Right atrium auricular region (tissue), 2 donors: ENCODE data around the gene TBC1D9B. TPM values are rescaled to one million over a fixed set of nuclear protein-coding genes. Genes with fewer than 3 reads are reported as not detected.

Experiments used
- DNase-seq: peaks from one replicate; pipeline ENCODE4 v3.0.0-alpha.2; 2019; ENCODE audit warnings: low spot score
- H3K27ac ChIP-seq, 2 donors: fragments of 200-600 bp; sonication (generic); 1 replicate in 1 of 2; 2 replicates in 1 of 2; pipeline ENCODE4 v1.5.1; 2016 to 2019
- H3K27me3 ChIP-seq, 2 donors: fragments of 200-600 bp; sonication (generic); one replicate each; pipeline versions ENCODE4 v1.5.1 to v1.6.0; 2017 to 2019
- H3K36me3 ChIP-seq: fragments of 200-600 bp; sonication (generic); one replicate; pipeline ENCODE4 v1.5.1; 2016
- H3K4me1 ChIP-seq, 2 donors: fragments of 200-600 bp; sonication (generic); one replicate each; pipeline versions ENCODE4 v1.5.1 to v1.6.0; 2017 to 2019
- H3K4me3 ChIP-seq, 2 donors: fragments of 200-600 bp; sonication (generic); 1 replicate in 1 of 2; 2 replicates in 1 of 2; pipeline ENCODE4 v1.5.1; 2017 to 2019; ENCODE audit warnings: mild to moderate bottlenecking in 1 of 2, moderate library complexity in 1 of 2
- H3K9me3 ChIP-seq, 2 donors: fragments of 200-600 bp; sonication (generic); one replicate each; pipeline ENCODE4 v1.5.1; 2019
- total RNA-seq, 2 donors: library from RNA; depleted of rRNA; stranded (reverse); fragments of >200 nt; gene quantifications; one replicate each; pipeline ENCODE4 v1.1.0, GENCODE V29; 2016
- TF ChIP-seq, protein P1 (sequence below), 2 donors: fragments of 200-600 bp; sonication (generic); IDR thresholded peaks; one replicate each; pipeline ENCODE4 v1.5.1; 2019; ENCODE audit warnings: antibody characterized with exemption in 2 of 2

Gene TBC1D9B
- total RNA-seq, 2 donors from 2014 or later: 33.5 to 57.7 TPM

- no peaks in the 10 kb centered on the region for H3K36me3 ChIP-seq
- H3K4me1 ChIP-seq: no peaks in the 10 kb centered on the region
- H3K27ac ChIP-seq: no peak overlapping the region
- TF ChIP-seq, protein P1, sequence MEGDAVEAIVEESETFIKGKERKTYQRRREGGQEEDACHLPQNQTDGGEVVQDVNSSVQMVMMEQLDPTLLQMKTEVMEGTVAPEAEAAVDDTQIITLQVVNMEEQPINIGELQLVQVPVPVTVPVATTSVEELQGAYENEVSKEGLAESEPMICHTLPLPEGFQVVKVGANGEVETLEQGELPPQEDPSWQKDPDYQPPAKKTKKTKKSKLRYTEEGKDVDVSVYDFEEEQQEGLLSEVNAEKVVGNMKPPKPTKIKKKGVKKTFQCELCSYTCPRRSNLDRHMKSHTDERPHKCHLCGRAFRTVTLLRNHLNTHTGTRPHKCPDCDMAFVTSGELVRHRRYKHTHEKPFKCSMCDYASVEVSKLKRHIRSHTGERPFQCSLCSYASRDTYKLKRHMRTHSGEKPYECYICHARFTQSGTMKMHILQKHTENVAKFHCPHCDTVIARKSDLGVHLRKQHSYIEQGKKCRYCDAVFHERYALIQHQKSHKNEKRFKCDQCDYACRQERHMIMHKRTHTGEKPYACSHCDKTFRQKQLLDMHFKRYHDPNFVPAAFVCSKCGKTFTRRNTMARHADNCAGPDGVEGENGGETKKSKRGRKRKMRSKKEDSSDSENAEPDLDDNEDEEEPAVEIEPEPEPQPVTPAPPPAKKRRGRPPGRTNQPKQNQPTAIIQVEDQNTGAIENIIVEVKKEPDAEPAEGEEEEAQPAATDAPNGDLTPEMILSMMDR (IDR thresholded peaks at IDR 0.05): no peak
- H3K9me3 ChIP-seq: no peaks in the 10 kb centered on the region
- H3K27me3 ChIP-seq: no peaks in the 10 kb centered on the region
- DNase-seq: no peak
- H3K4me3 ChIP-seq: no peak overlapping the region
These were observed 29.4 kb upstream of the TBC1D9B start for GRCh38 chr5:179936976-179937681.

- no peak overlapping the region for H3K27ac ChIP-seq
- no peaks in the 10 kb centered on the region for H3K9me3 ChIP-seq
- TF ChIP-seq, protein P1 (IDR thresholded peaks at IDR 0.05): no peak
- no peaks in the 10 kb centered on the region for H3K27me3 ChIP-seq
- H3K4me1 ChIP-seq: no peaks in the 10 kb centered on the region
- no peak overlapping the region for H3K4me3 ChIP-seq
- H3K36me3 ChIP-seq: no peaks in the 10 kb centered on the region
- no peak for DNase-seq
These were observed 23.2 kb upstream of the TBC1D9B start for GRCh38 chr5:179930788-179931473.

GRCh38 chr5:179927824-179928223, 20.1 kb upstream of the TBC1D9B start:
- DNase-seq: no peak
- H3K9me3 ChIP-seq: no peaks in the 10 kb centered on the region
- no peaks in the 10 kb centered on the region for H3K4me1 ChIP-seq
- H3K27ac ChIP-seq: no peak overlapping the region
- no peaks in the 10 kb centered on the region for H3K36me3 ChIP-seq
- no peak overlapping the region for H3K4me3 ChIP-seq
- H3K27me3 ChIP-seq: no peaks in the 10 kb centered on the region
- TF ChIP-seq, protein P1 (IDR thresholded peaks at IDR 0.05): no peak

DNA sequence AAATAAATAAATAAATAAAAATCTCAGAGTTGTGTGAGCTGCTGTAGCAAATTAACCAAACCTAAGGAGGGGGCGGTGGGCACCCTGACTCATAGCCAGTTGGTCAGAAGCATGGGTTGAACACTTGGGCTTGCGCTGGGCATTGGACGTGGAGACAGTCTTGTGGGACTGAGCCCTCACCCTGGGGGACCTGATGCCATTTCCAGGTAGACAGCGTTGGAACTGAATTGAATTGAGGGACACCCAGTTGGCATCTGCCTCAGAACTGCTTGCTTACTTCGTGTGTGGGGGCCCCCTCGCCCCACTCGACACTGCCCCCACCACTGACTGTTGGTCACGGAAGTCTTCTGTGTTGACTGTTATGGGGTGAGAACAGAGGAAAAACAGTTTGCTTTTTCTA, 19.0 kb upstream of the TBC1D9B start:
- TF ChIP-seq, protein P1 (IDR thresholded peaks at IDR 0.05): no peak

DNA sequence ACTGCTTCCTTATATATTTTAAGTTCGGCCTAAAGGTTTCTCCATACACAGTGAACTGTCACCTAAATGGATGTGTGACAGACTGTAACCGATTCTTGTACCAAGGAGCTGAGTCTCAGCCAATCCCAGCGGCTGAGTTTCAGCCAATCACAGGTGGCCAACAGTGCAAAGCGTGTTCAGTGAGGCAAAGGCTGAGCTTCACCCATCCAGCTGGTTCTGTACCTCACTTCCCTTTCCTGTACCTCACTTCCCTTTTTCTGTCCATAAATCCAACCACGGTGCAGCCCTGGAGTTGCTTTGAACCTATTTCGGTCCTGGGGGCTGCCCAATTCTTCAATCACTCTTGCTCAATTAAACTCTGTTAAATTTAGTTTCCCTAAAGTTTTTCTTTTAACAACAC, 15.7 kb upstream of the TBC1D9B start:
- H3K27me3 ChIP-seq: no peaks in the 10 kb centered on the region
- no peak overlapping the region for H3K27ac ChIP-seq
- H3K36me3 ChIP-seq: no peaks in the 10 kb centered on the region
- no peak for DNase-seq
- no peaks in the 10 kb centered on the region for H3K4me1 ChIP-seq
- no peaks in the 10 kb centered on the region for H3K9me3 ChIP-seq
- TF ChIP-seq, protein P1 (IDR thresholded peaks at IDR 0.05): no peak
- H3K4me3 ChIP-seq: no peak overlapping the region

More for the DNA sequence above, 19.0 kb upstream of the TBC1D9B start:
- no peak overlapping the region for H3K27ac ChIP-seq
- H3K27me3 ChIP-seq: no peaks in the 10 kb centered on the region
- no peaks in the 10 kb centered on the region for H3K4me1 ChIP-seq
- no peak overlapping the region for H3K4me3 ChIP-seq
- H3K9me3 ChIP-seq: no peaks in the 10 kb centered on the region
- H3K36me3 ChIP-seq: no peaks in the 10 kb centered on the region
- DNase-seq: no peak
